Colonic mucosa (tissue), 4 donors: ENCODE data around the gene NOTUM. TPM values are rescaled to one million over a fixed set of nuclear protein-coding genes. Genes with fewer than 3 reads are reported as not detected.

Experiments used
- DNase-seq: peaks from one replicate; pipeline ENCODE4 v3.0.0-alpha.2; 2020
- H3K27ac ChIP-seq: fragments of 200-600 bp; one replicate; pipeline ENCODE4 v1.8.0; 2021
- H3K27me3 ChIP-seq: fragments of 200-600 bp; one replicate; pipeline ENCODE4 v1.8.0; 2021
- H3K36me3 ChIP-seq: fragments of 200-600 bp; one replicate; pipeline ENCODE4 v1.8.0; 2021
- H3K4me1 ChIP-seq: fragments of 200-600 bp; one replicate; pipeline ENCODE4 v1.8.0; 2021; ENCODE audit warnings: mild to moderate bottlenecking
- H3K4me3 ChIP-seq: fragments of 200-600 bp; one replicate; pipeline ENCODE4 v1.8.0; 2021
- H3K9ac ChIP-seq, 2 donors: one replicate each; pipeline ENCODE4 v1.7.0; 2013; ENCODE audit warnings: control low read depth in 2 of 2, low read depth in 2 of 2, low read length in 2 of 2
- H3K9me3 ChIP-seq: fragments of 200-600 bp; one replicate; pipeline ENCODE4 v1.8.0; 2021
- CTCF ChIP-seq: fragments of 200-600 bp; IDR thresholded peaks from one replicate; pipeline ENCODE4 v1.8.0; 2022; ENCODE audit warnings: antibody characterized with exemption, mild to moderate bottlenecking
- intact Hi-C: fragments of 100-400 bp; cut with DNase I; formaldehyde crosslinking; loops from one replicate; pipeline ENCODE4 v1.14.1; 2022
- total RNA-seq, 2 donors: library from RNA; stranded (reverse); fragmentation: NEBNext Ultra II Directional in 1 of 2; extraction: Animal tissue kit (Norgen Biotek cat#: 25700) in 1 of 2; gene quantifications; one replicate each; pipeline ENCODE4 v1.2.1, GENCODE V29; 2021
- donor health status: healthy.
- donor health status: DM: no; HTN: no; CAD: no.
- donor health status: DM: no; HTN: no; CAD: no.

Gene NOTUM
- total RNA-seq, 2 donors from 2014 or later, result 0.57 TPM; not detected in 1

- Histone ChIP-seq H3K9ac (no peak overlapping the region), H3K4me3 (no peak overlapping the region), H3K27me3 (no peaks in the 10 kb centered on the region), H3K4me1 (peaks cover 14% of the 10 kb centered on the region), H3K27ac (no peak overlapping the region), H3K9me3 (no peaks in the 10 kb centered on the region), H3K36me3 (no peaks in the 10 kb centered on the region)
- intact Hi-C loops, result no loop called here
- DNase-seq, result no peak
- no peak for TF ChIP-seq CTCF
These were observed 34.7 kb upstream of the NOTUM start for GRCh38 chr17:81995463-81996231.

- Histone ChIP-seq H3K9me3 (no peaks in the 10 kb centered on the region), H3K27ac (no peak overlapping the region), H3K27me3 (no peaks in the 10 kb centered on the region), H3K36me3 (no peaks in the 10 kb centered on the region), H3K4me1 (peaks cover 14% of the 10 kb centered on the region), H3K9ac (no peak overlapping the region), H3K4me3 (no peak overlapping the region)
- DNase-seq, result no peak
- TF ChIP-seq CTCF, result no peak
- intact Hi-C loops, result no loop called here
These were observed 33.8 kb upstream of the NOTUM start for GRCh38 chr17:81994593-81995462.

- DNase-seq, result no peak
- Histone ChIP-seq H3K27ac (no peak overlapping the region), H3K9me3 (no peaks in the 10 kb centered on the region), H3K36me3 (no peaks in the 10 kb centered on the region), H3K4me1 (peaks cover 14% of the 10 kb centered on the region), H3K4me3 (no peak overlapping the region), H3K27me3 (no peaks in the 10 kb centered on the region), H3K9ac (no peak overlapping the region)
- intact Hi-C loops, result no loop called here
- TF ChIP-seq CTCF, result no peak
These were observed 33.0 kb upstream of the NOTUM start for GRCh38 chr17:81993729-81994592.

- peaks cover 14% of the 10 kb centered on the region for H3K4me1 ChIP-seq
- H3K9me3 ChIP-seq, result no peaks in the 10 kb centered on the region
- no peak for TF ChIP-seq CTCF
- no peak for DNase-seq
- peak overlapping the region; percentile 30 to 58 for H3K9ac ChIP-seq
- no peak overlapping the region for H3K4me3 ChIP-seq
- intact Hi-C loops, result no loop called here
- H3K36me3 ChIP-seq, result no peaks in the 10 kb centered on the region
- no peaks in the 10 kb centered on the region for H3K27me3 ChIP-seq
- H3K27ac ChIP-seq, result peak overlapping the region; percentile 36
These were observed 31.5 kb upstream of the NOTUM start for GRCh38 chr17:81992306-81993102.
